C4-2B (cell line): ENCODE measurements around the gene SLC34A1.

ENCODE experiments used
- ZFX ChIP-seq: fragments of 450-650 bp; IDR thresholded peaks from 2 replicates; pipeline ENCODE4 v1.6.1; 2017
- TF ChIP-seq, protein P1 (sequence below): fragments of 450-650 bp; conservative IDR thresholded peaks from 2 replicates; pipeline ENCODE4 v1.5.1; 2017; ENCODE audit warnings: mild to moderate bottlenecking

DNA sequence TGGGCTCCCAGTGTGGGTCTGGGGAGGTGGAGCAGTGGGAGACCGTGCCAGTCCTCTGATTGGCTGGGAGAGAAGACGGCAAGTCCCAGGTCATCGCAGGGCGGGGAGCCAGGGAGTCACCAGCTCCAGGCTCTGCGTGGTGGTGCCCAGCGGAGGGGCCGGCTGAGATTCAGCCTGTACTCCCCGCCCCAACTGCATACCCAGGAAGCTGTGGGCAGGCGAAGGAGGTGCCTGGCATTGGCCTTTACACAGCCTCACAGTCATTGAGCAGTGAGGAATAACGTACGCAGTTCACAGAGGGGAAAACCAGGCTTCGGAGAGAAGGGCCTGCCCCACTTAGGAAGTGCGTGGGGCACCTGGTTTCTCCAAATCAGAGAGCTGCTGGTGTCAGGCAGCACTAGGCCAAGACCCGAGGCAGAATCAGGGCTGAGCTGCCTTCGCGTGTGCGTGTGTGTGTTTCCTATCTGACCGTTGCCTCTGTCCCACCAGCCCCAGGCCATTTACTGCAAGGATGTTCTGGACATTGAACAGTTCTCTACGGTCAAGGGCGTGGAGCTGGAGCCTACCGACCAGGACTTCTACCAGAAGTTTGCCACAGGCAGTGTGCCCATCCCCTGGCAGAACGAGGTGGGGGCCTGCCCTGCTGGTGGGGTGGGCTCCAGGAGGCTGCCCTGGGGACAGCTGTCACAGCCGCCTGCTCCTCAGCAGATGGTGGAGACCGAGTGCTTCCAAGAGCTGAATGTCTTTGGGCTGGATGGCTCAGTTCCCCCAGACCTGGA is 56.2 kb downstream of the SLC34A1 start:
- TF ChIP-seq, protein P1, sequence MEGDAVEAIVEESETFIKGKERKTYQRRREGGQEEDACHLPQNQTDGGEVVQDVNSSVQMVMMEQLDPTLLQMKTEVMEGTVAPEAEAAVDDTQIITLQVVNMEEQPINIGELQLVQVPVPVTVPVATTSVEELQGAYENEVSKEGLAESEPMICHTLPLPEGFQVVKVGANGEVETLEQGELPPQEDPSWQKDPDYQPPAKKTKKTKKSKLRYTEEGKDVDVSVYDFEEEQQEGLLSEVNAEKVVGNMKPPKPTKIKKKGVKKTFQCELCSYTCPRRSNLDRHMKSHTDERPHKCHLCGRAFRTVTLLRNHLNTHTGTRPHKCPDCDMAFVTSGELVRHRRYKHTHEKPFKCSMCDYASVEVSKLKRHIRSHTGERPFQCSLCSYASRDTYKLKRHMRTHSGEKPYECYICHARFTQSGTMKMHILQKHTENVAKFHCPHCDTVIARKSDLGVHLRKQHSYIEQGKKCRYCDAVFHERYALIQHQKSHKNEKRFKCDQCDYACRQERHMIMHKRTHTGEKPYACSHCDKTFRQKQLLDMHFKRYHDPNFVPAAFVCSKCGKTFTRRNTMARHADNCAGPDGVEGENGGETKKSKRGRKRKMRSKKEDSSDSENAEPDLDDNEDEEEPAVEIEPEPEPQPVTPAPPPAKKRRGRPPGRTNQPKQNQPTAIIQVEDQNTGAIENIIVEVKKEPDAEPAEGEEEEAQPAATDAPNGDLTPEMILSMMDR: no peak
- no peak for TF ChIP-seq ZFX
